Mammary epithelial cell (primary cell): ENCODE data around the gene KLF3.

ENCODE experiments used
- EZH2 ChIP-seq: IDR thresholded peaks from 2 replicates; pipeline ENCODE4 v1.6.1; 2012; ENCODE audit warnings: low read length, inconsistent platforms, borderline replicate concordance
- TF ChIP-seq, protein P1 (sequence below), 2 donors: IDR thresholded peaks in 1 of 2; conservative IDR thresholded peaks in 1 of 2; 2 replicates each; pipeline ENCODE4 v1.5.1; 2011 to 2012; ENCODE audit warnings: inconsistent platforms in 2 of 2, low read length in 2 of 2, mild to moderate bottlenecking in 2 of 2, control low read depth in 1 of 2, low read depth in 1 of 2; ENCODE audit not compliant: insufficient read depth in 1 of 2; ENCODE audit errors: extremely low read depth in 1 of 2

DNA sequence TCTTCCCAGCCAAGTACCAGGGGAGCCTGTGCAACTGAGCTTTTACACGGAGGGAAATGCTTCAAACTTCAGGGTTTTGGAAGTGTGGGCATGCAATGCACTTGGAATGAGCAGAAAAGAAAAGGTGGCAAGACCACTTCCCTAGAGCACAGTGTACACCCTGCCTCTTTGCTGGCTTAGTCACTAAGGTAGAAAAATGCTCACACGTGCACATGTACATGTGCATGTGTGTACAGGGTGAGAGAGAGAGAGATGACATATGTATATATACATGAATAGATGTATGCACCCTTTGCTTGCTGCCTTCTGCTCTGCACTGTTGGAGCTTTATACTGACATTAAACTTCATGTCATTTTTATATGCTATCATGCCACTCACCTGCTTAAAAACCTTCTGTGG is 7.9 kb upstream of the KLF3 start:
- TF ChIP-seq, protein P1, sequence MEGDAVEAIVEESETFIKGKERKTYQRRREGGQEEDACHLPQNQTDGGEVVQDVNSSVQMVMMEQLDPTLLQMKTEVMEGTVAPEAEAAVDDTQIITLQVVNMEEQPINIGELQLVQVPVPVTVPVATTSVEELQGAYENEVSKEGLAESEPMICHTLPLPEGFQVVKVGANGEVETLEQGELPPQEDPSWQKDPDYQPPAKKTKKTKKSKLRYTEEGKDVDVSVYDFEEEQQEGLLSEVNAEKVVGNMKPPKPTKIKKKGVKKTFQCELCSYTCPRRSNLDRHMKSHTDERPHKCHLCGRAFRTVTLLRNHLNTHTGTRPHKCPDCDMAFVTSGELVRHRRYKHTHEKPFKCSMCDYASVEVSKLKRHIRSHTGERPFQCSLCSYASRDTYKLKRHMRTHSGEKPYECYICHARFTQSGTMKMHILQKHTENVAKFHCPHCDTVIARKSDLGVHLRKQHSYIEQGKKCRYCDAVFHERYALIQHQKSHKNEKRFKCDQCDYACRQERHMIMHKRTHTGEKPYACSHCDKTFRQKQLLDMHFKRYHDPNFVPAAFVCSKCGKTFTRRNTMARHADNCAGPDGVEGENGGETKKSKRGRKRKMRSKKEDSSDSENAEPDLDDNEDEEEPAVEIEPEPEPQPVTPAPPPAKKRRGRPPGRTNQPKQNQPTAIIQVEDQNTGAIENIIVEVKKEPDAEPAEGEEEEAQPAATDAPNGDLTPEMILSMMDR (conservative IDR thresholded peaks at IDR 0.05 in 1 of 2, IDR thresholded peaks at IDR 0.05 in 1 of 2; ENCODE audit: extremely low read depth in 1 of 2, insufficient read depth in 1 of 2, low read depth in 1 of 2, low read length in 2 of 2), result no peak
- no peak for TF ChIP-seq EZH2
